Activated CD4-positive, alpha-beta T cell treated with anti-CD3 and anti-CD28 coated beads, Interleukin-2, amount 50 U/mL, for 4 hours (primary cell): ENCODE measurements around the gene USF1.
A peak's percentile ranks its signal among the peaks of the same experiment; 100 is the strongest.

Experiments
- DNase-seq, 2 experiments: peaks; one replicate each; pipeline ENCODE4 v3.0.0-alpha.2; 2020

The USF1 gene

GRCh38 chr1:161045736-161046604 is at the start of gene USF1:
USF1 (minus strand) TSS chr1:161045977; CDS start chr1:161043275, 2,702 bp downstream.
- DNase-seq: peak; percentile 88

DNA sequence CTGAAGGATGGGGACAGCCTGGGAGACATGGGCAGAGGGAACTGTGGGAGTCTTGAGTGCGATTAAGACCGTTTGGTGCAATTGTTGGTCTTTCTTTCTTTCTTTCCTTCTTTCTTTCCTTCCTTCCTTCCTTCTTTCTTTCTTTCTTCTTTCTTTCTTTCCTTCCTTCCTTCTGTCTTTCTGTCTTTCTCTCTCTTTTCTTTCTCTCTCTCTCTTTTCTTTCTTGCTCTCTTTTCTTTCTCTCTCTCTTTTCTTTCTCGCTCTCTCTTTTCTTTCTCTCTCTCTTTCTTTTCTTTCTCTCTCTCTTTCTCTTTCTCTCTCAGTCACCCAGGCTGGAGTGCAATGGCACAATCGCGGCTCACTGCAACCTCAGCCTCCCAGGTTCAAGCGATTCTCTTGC is 49.5 kb upstream of the USF1 start:
- no peak for DNase-seq

GRCh38 chr1:161094481-161094880 is 48.7 kb upstream of the USF1 start:
- DNase-seq: no peak

GRCh38 chr1:161092621-161093028 is 46.8 kb upstream of the USF1 start:
- DNase-seq: peak; percentile 43 to 58

GRCh38 chr1:161091796-161092507 is 46.2 kb upstream of the USF1 start:
- no peak for DNase-seq

GRCh38 chr1:161091093-161091492 is 45.3 kb upstream of the USF1 start:
- DNase-seq: no peak

DNA sequence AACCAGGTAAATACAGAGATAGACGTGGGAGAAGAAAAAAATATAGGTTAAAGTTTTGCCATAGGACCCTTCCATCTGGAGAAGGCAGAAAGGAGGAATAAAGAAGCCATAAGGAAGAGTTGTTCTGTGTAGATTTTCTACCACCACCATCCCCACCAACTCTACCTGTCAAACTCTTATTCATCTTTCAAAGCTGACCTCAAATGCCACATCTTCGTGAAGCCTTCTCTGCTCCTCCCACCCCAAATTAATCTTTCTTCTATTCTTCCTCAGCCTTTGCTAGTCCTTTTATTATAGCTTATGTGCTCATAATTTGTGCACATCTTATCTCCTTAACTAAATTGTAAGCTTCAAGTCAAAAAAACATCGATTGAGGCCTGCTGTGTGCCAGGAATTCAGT is 44.8 kb upstream of the USF1 start:
- no peak for DNase-seq

DNA sequence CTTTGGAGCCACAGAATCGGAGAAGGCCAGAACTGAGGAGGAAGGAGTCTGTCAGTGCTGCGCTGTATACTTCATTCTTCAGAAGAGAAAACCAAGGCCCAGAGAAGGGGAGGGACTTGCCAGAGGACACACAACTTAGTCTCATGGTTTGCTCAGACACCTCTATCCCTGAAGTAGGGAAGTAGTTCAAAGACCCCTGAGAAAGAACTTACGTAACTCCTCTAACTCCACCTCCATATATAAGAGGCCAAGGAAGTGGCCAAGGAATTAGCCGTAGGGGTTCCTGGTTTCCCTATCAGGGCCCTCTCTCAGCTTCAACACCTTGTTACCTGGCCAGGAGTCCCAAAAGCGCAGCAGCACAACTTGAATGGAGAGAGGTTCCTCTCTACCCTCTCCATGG is 44.2 kb upstream of the USF1 start:
- DNase-seq: no peak

DNA sequence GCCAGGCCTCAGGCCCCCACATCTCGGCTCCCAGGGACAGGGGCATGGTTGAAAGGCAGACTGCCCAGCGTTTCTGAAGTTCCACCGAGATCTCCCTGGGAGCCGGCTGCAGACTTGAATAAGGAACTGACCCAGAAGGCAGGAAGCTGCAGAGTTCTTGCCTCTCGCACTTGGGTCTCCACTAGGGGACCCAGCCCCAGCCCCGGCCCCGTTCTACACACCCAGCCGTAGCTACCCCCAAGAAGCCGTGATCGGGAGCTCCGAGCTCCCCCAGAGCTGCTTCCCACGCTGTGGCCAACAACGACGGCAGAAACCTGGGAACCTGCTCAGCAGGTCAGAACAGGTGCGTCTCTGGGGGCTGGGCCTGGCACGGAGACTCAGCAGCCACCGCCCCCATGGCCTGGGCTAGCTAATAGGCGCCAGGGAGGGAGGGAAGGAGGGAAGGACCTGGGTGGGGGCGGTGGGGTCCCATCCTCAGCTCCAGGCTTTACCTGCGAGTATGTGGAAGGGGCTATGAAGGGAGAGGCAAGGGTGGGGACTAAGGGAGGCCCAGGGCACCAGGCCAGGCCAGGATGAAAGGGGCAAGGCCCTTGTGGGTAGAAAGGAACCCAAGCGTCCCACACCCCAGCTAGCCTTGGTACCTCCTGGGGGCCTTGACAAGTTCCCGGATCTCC is 43.6 kb upstream of the USF1 start, which contains the start of gene NECTIN4:
Gene NECTIN4, minus strand, starts transcription at position 308 of the 674 bp plus-strand sequence. Its CDS starts 262 bp downstream, at position 46.
- DNase-seq: no peak

DNA sequence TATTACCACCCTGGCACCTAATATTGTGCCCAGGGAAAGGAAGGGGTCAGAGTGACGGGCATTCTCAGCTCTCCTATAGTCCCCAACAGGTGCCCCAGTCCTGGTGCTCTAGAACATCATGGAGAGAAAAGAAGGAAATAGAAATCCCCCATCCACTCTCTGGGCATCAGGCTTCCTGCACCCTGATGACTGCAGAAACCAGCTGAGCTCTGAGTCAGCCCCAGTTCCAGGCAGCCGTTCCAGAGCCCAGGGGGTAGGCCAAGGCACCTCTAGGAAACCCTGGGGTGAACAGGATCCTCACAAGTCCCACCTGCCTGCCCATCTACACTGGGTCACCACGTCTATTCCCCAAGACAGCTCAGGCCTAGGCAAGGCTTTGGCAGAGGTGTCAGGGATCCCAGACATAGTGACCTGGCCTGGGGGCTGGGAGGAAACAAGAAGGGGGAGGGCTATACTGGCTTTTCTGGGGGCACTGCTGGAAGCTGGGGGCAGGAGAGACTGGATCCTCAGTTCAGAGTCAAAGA is 42.9 kb upstream of the USF1 start:
- no peak for DNase-seq

DNA sequence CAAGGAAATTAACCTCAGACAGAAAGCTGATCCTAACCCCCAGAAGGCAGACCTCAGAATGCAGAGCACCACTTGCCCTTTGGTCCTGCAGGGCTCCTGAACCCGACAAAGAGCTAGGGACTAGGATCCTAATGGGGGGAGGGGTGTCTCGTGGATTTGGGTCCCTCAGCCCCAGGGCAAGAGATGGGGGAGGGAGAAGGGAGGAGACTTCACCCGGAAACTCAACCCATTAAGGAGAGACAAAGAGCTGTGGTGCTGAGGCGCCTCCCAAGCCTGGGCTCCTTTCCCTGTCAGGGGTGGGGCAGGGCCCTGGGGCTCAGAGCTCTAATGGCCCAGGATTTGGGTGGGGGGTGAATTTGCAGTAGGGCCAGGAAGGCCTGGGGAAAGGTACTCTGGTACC is 40.7 kb upstream of the USF1 start:
- DNase-seq: no peak

DNA sequence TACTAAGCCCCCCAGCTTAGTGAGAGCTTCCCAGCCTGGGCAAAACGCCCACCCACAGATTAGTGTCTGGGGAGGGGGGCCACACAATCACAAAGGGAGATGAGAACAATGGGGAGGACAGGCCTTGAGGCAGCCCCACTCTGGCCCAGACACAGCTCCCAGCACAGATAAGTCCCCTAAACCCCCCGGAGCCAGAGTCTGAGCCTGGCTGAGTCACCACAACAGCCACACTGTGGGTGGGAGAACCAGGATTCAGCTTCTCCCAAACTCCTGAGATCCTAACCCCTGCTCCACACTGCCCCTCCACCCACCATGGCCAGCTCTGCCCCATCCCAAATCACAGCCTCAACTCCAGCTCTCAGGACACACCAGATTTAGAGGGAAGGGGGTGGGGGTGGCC is 39.4 kb upstream of the USF1 start:
- DNase-seq: no peak

DNA sequence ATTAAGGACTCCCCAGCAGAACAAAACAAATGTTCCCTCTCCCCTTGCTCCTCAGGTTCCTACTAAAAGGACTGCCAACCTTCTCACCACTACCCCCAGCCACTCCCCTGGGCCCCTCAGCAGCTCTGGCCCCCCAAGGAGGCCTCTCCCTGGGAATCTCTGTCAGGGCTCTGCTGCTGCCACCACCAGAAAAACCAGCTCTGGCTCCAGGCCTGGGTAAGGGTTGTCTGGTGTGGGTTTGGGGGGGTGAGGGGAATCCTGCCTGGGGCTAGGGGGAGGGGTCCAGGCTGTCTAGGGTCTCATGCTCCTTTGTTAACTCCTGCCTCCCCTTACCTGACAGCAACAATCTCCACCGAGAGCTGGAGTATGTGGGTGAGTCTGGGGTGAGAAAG is 38.8 kb upstream of the USF1 start:
- no peak for DNase-seq

- DNase-seq: no peak
Measured at GRCh38 chr1:161083748-161084596, 38.2 kb upstream of the USF1 start.

- DNase-seq: no peak
Measured at GRCh38 chr1:161082996-161083747, 37.4 kb upstream of the USF1 start.

GRCh38 chr1:161082483-161082882 is 36.7 kb upstream of the USF1 start:
- no peak for DNase-seq

GRCh38 chr1:161081519-161081918 is 35.7 kb upstream of the USF1 start:
- DNase-seq: no peak

DNA sequence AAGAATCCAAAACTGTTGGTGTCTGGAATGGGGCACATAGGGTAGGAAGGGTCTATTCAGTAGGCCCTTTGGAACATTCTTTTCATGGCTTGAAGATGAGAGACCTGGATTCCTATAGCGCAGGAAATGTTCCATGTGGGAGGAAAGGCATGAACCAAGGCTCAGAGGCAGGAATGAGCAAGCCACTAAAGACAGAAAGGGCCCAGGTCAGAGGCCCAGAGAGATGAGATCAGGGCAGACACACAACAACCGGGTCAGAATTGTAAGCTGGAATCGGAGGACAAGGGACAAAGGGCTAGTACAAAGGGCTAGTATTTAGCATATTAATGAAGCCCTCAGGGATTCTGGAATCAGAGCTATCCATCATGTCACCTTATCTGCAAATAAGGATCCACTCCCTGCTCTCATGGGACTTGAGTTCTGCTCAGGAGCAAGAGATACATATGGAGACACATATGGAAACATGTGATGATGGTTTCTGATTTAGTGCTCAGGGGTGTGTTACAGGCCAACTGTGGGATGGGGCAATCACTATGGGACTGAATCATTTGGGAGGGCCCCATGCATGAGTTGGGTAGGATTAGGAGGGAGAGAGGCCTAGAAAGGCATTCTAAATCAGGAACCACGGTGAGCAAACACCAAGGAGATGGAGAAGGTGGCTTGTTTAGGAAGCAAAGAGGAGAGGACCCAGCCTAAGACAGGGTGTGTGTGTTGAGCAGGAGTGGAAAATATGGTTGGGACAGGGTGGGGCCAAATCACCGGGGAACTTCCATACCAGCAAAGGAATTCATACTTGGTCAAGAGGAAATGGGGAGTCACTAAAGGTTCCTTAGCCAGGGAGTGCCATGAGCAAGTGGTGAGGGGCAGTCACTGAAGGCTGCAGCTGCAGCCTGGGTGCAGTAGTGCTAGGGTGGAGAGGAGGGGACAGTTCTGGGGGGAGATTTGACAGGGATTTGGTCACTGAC is 34.9 kb upstream of the USF1 start:
- no peak for DNase-seq

- DNase-seq: no peak
Measured at GRCh38 chr1:161079436-161080110, 33.8 kb upstream of the USF1 start.

DNA sequence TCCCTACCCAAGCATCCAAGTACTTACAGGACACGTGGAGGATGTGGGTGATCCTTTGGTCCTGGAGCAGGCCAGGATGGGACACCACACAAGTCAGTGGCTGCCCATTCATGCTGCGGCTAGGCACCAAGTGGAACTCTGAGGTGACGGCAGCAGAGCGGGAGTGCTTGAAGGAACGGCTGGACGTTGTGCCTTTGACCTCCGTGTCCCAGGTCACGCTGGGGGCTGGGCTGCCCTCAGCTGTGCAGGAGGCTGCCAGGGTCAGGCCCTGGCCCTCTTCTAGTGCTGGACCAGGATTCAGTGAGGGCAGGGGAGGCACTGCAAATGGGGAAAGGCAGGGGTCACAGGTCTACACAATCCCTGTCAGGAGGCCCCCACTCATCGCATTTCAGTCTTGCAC is 31.6 kb upstream of the USF1 start:
- DNase-seq: no peak
